IMR-90 (cell line): ENCODE measurements around the gene CD82. TPM values are rescaled to one million over a fixed set of nuclear protein-coding genes. Genes with fewer than 3 reads are reported as not detected.

ENCODE experiments used
- ATAC-seq: fragments of 200-7000 bp; cut with Tn5 transposase; 2 replicates; pipeline ENCODE4 v1.9.1; 2020; ENCODE audit warnings: low read depth, mild to moderate bottlenecking, moderate library complexity
- BruUV-seq: library from RNA; stranded (reverse); fragments of 400-500 nt; replicated peaks from 2 replicates; lab custom pipeline; 2021; lab: Mats Ljungman, UMichigan
- CTCF ChIA-PET: fragments of 300-600 bp; formaldehyde crosslinking; extraction: SDS; loops from one replicate; lab custom pipeline; 2021; ENCODE audit warnings: antibody characterized with exemption; lab: Yijun Ruan, JAX
- POLR2A ChIA-PET: fragments of 300-600 bp; sonication (Branson Sonifier 250); formaldehyde crosslinking; loops from one replicate; lab custom pipeline; 2022; ENCODE audit warnings: antibody characterized with exemption; ENCODE audit not compliant: unreplicated experiment; lab: Charles Lee
- DNase-seq: peaks from one replicate; pipeline ENCODE4 v3.0.0; 2013
- H2AFZ ChIP-seq: replicated peaks from 2 replicates; pipeline ENCODE3; 2013; ENCODE audit warnings: low read length, mild to moderate bottlenecking; ENCODE audit not compliant: poor library complexity
- H2AK5ac ChIP-seq: 2 replicates; pipeline ENCODE4 v1.6.1; 2013; ENCODE audit warnings: low read depth, low read length, inconsistent platforms
- H2AK9ac ChIP-seq: replicated peaks from 2 replicates; pipeline ENCODE3; 2013; ENCODE audit warnings: mild to moderate bottlenecking, low read depth, low read length, moderate library complexity; ENCODE audit not compliant: poor library complexity
- H2BK120ac ChIP-seq: 2 replicates; pipeline ENCODE4 v1.6.1; 2013; ENCODE audit warnings: low read depth, low read length, inconsistent platforms
- H2BK15ac ChIP-seq: 3 replicates; pipeline ENCODE4 v1.6.1; 2013; ENCODE audit warnings: low read depth, low read length, inconsistent platforms
- H2BK20ac ChIP-seq: 2 replicates; pipeline ENCODE4 v1.6.1; 2013; ENCODE audit warnings: low read depth, mild to moderate bottlenecking, inconsistent platforms, low read length, moderate library complexity
- H2BK5ac ChIP-seq: 2 replicates; pipeline ENCODE4 v1.6.1; 2013; ENCODE audit warnings: mild to moderate bottlenecking, low read depth, low read length, inconsistent platforms; ENCODE audit not compliant: poor library complexity, severe bottlenecking
- H3K14ac ChIP-seq: replicated peaks from 2 replicates; pipeline ENCODE4 v1.6.1; 2013; ENCODE audit warnings: low read depth, low read length, inconsistent platforms
- H3K18ac ChIP-seq: 2 replicates; pipeline ENCODE4 v1.6.1; 2013; ENCODE audit warnings: low read depth, low read length, control low read depth
- H3K23ac ChIP-seq: 2 replicates; pipeline ENCODE4 v1.6.1; 2013; ENCODE audit warnings: low read depth, low read length, inconsistent platforms
- H3K27ac ChIP-seq: 2 replicates; pipeline ENCODE4 v1.5.1; 2013; ENCODE audit warnings: mild to moderate bottlenecking, control low read depth, low read length; ENCODE audit not compliant: insufficient read depth
- H3K27me3 ChIP-seq: 2 replicates; pipeline ENCODE4 v1.6.1; 2013; ENCODE audit warnings: low read length; ENCODE audit not compliant: control insufficient read depth, insufficient read depth
- H3K36me3 ChIP-seq: 2 replicates; pipeline ENCODE4 v1.6.1; 2013; ENCODE audit warnings: low read length, mixed read lengths; ENCODE audit not compliant: control insufficient read depth, insufficient read depth
- H3K4ac ChIP-seq: 2 replicates; pipeline ENCODE4 v1.6.1; 2013; ENCODE audit warnings: low read depth, low read length, inconsistent platforms
- H3K4me1 ChIP-seq: 2 replicates; pipeline ENCODE4 v1.6.1; 2013; ENCODE audit warnings: low read length, mixed read lengths; ENCODE audit not compliant: control insufficient read depth, insufficient read depth
- H3K4me2 ChIP-seq: 2 replicates; pipeline ENCODE4 v1.6.1; 2013; ENCODE audit warnings: low read depth, mild to moderate bottlenecking, control low read depth, low read length, moderate library complexity
- H3K4me3 ChIP-seq: 2 replicates; pipeline ENCODE4 v1.5.1; 2013; ENCODE audit warnings: low read depth, mild to moderate bottlenecking, control low read depth, low read length, moderate library complexity; ENCODE audit not compliant: insufficient read depth
- H3K56ac ChIP-seq: 2 replicates; pipeline ENCODE4 v1.6.1; 2013; ENCODE audit warnings: low read length, inconsistent platforms; ENCODE audit not compliant: insufficient read depth; ENCODE audit errors: extremely low read depth
- H3K79me1 ChIP-seq, 2 experiments: 2 replicates each; pipeline ENCODE4 v1.6.1; 2013; ENCODE audit warnings: low read length in 2 of 2, inconsistent platforms in 1 of 2, low read depth in 1 of 2
- H3K9ac ChIP-seq: 2 replicates; pipeline ENCODE4 v1.6.1; 2013; ENCODE audit warnings: low read depth, low read length, control low read depth
- H3K9me1 ChIP-seq: 2 replicates; pipeline ENCODE4 v1.6.1; 2013; ENCODE audit warnings: low read length, inconsistent platforms; ENCODE audit not compliant: insufficient read depth
- H3K9me3 ChIP-seq: 2 replicates; pipeline ENCODE4 v1.6.1; 2013; ENCODE audit warnings: low read length; ENCODE audit not compliant: control insufficient read depth, insufficient read depth
- H4K20me1 ChIP-seq: 2 replicates; pipeline ENCODE4 v1.6.1; 2013; ENCODE audit warnings: low read length, inconsistent platforms; ENCODE audit not compliant: insufficient read depth
- H4K5ac ChIP-seq: 2 replicates; pipeline ENCODE4 v1.6.1; 2013; ENCODE audit warnings: mild to moderate bottlenecking, low read depth, low read length, control low read depth
- H4K8ac ChIP-seq, 2 experiments: 2 replicates each; pipeline ENCODE4 v1.6.1; 2013; ENCODE audit warnings: low read depth in 2 of 2, low read length in 2 of 2, control low read depth in 1 of 2, inconsistent platforms in 1 of 2
- H4K91ac ChIP-seq: 2 replicates; pipeline ENCODE4 v1.6.1; 2013; ENCODE audit warnings: low read depth, low read length, inconsistent platforms; ENCODE audit not compliant: insufficient read depth
- BHLHE40 ChIP-seq: fragments of 150-350 bp; IDR thresholded peaks from 2 replicates; pipeline ENCODE4 v1.6.1; 2016; ENCODE audit warnings: mild to moderate bottlenecking, low read depth, low read length
- CHD1 ChIP-seq: IDR thresholded peaks from 2 replicates; pipeline ENCODE4 v1.6.1; 2012; ENCODE audit warnings: low read depth, low read length, improper control_type of control experiment
- ELK1 ChIP-seq: fragments of 150-350 bp; IDR thresholded peaks from 2 replicates; pipeline ENCODE4 v1.6.1; 2016; ENCODE audit warnings: low read depth, mild to moderate bottlenecking, low read length, moderate library complexity, borderline replicate concordance
- FOS ChIP-seq: fragments of 150-350 bp; IDR thresholded peaks from 2 replicates; pipeline ENCODE4 v1.6.1; 2016; ENCODE audit warnings: low read depth, low read length
- MAFK ChIP-seq: IDR thresholded peaks from 2 replicates; pipeline ENCODE4 v1.6.1; 2012; ENCODE audit warnings: low read depth, low read length, improper control_type of control experiment
- MAZ ChIP-seq: IDR thresholded peaks from 2 replicates; pipeline ENCODE4 v1.6.1; 2012; ENCODE audit warnings: low read depth, mild to moderate bottlenecking, low read length, improper control_type of control experiment, moderate library complexity, borderline replicate concordance
- MXI1 ChIP-seq: IDR thresholded peaks from 2 replicates; pipeline ENCODE4 v1.6.1; 2012; ENCODE audit warnings: low read depth, mild to moderate bottlenecking, low read length, moderate library complexity, borderline replicate concordance
- RAD21 ChIP-seq: IDR thresholded peaks from 2 replicates; pipeline ENCODE4 v1.6.1; 2012; ENCODE audit warnings: low read length, improper control_type of control experiment
- RCOR1 ChIP-seq: IDR thresholded peaks from 2 replicates; pipeline ENCODE4 v1.6.1; 2012; ENCODE audit warnings: mild to moderate bottlenecking, low read length, improper control_type of control experiment; ENCODE audit not compliant: insufficient replicate concordance
- RFX5 ChIP-seq: IDR thresholded peaks from 2 replicates; pipeline ENCODE4 v1.8.0; 2012; ENCODE audit warnings: low read depth, mild to moderate bottlenecking, low read length, moderate library complexity
- USF2 ChIP-seq: fragments of 150-350 bp; IDR thresholded peaks from 2 replicates; pipeline ENCODE4 v1.6.1; 2017; ENCODE audit warnings: mild to moderate bottlenecking, antibody characterized with exemption, low read length, low read depth
- WGBS, 2 experiments: methylation state at CpG; one replicate each; pipeline versions ENCODE4 v1.1.5 to v1.1.7; 2013; ENCODE audit warnings: missing lambda C conversion rate in 2 of 2; ENCODE audit not compliant: insufficient read length in 1 of 2; ENCODE audit errors: extremely low coverage in 2 of 2; 5-methylcytosine and 5-hydroxymethylcytosine counted together
- dilution Hi-C: fragments of 300-500 bp; cut with HindIII; formaldehyde crosslinking; loops from one replicate; pipeline ENCODE4 v1.14.3; 2018; ENCODE audit warnings: low sequenced_read_pairs; ENCODE audit not compliant: unreplicated experiment
- in situ Hi-C: fragments of 300-500 bp; cut with MboI; formaldehyde crosslinking; loops from 3 replicates; pipeline ENCODE4 v1.14.3; 2019; ENCODE audit warnings: low sequenced_read_pairs, inconsistent platforms, mixed read lengths
- intact Hi-C: fragments of 100-400 bp; cut with micrococcal nuclease; formaldehyde crosslinking; loops from 2 replicates; pipeline ENCODE4 v1.10.0; 2022
- polyA plus RNA-seq, 3 experiments: library from polyadenylated mRNA; depleted of rRNA; stranded (reverse); fragments of >200 nt; gene quantifications; 2 replicates each; pipeline ENCODE4 v1.2.3, GENCODE V29; 2012; ENCODE audit warnings: low replicate concordance in 1 of 3
- total RNA-seq: library from RNA; depleted of rRNA; stranded (reverse); fragments of >200 nt; gene quantifications from 2 replicates; pipeline ENCODE4 v1.2.3, GENCODE V29; 2012

CD82 gene
- total and polyA plus RNA-seq, 2 of the 4 experiments (the other 2 are of a cell fraction) = 32.8 to 49.4 TPM

- peak overlapping the region; percentile 94 for H2BK5ac ChIP-seq
- peak overlapping the region; percentile 85 for H3K23ac ChIP-seq
- H4K91ac ChIP-seq = peak overlapping the region; percentile 92
- ATAC-seq = no peak
- H2BK15ac ChIP-seq = peak overlapping the region; percentile 67; the same call in 2 of the 3 replicates
- H2BK120ac ChIP-seq = peak overlapping the region; percentile 89
- in situ Hi-C loops (loop anchor here (5.0 to 25.0 kb wide), 2 partner anchors 44 to 1249 kb away; partner anchors contain the start of gene SLC35C1), dilution Hi-C loops (no loop called here), intact Hi-C loops (loop anchor here (2.0 to 10.0 kb wide), 4 partner anchors 45 to 201 kb away; partner anchors contain the start of gene TSPAN18)
- H3K79me1 ChIP-seq = peaks cover 14 to 32% of the 10 kb centered on the region in 2 experiments
- peaks cover 25% of the 10 kb centered on the region for H3K9me1 ChIP-seq
- no peaks in the 10 kb centered on the region for H3K27me3 ChIP-seq
- DNase-seq = peak; percentile 81
- TF ChIP-seq ELK1 (no peak), RFX5 (no peak), RCOR1 (no peak), FOS (no peak), RAD21 (no peak), MAFK (no peak), BHLHE40 (no peak), USF2 (no peak), CHD1 (no peak), MAZ (no peak), MXI1 (no peak)
- H2AFZ ChIP-seq = no peak overlapping the region
- peak overlapping the region; percentile 55; the same call in 1 of the 2 replicates for H3K4me2 ChIP-seq
- peak overlapping the region; percentile 31; the same call in 1 of the 2 replicates for H4K5ac ChIP-seq
- peak overlapping the region; percentile 83; the same call in 1 of the 2 replicates for H3K14ac ChIP-seq
- ChIA-PET POLR2A (interaction anchor here (0.6 kb wide), 1 partner anchor 468 kb away, joined by 3 read pairs; the partner anchor contains the start of gene EXT2), CTCF (interaction anchor here (1.2 kb wide), 2 partner anchors 33 to 53 kb away, joined by 5 read pairs; no protein-coding TSS in a partner anchor)
- H3K4me3 ChIP-seq = no peak overlapping the region
- H3K56ac ChIP-seq = no peak overlapping the region
- no CpG with 5 or more reads among the region's 6 CpGs for WGBS, 2 experiments
- peak overlapping the region; percentile 90; the same call in 1 of the 2 replicates for H2AK5ac ChIP-seq
- peak overlapping the region; percentile 93 for H3K4ac ChIP-seq
- no peaks in the 10 kb centered on the region for H4K20me1 ChIP-seq
- H3K27ac ChIP-seq = peak overlapping the region; percentile 93; the same call in 1 of the 2 replicates
- peak overlapping the region; percentile 70 to 89; a peak in 3 of 4 replicates for H4K8ac ChIP-seq
- no peaks in the 10 kb centered on the region for H3K36me3 ChIP-seq
- H3K4me1 ChIP-seq = peaks cover 32% of the 10 kb centered on the region
- BruUV-seq = no TSS peak
- peak overlapping the region; percentile 15 for H2AK9ac ChIP-seq
- no peak overlapping the region for H3K9ac ChIP-seq
- H3K18ac ChIP-seq = peak overlapping the region; percentile 58; the same call in 1 of the 2 replicates
- no peaks in the 10 kb centered on the region for H3K9me3 ChIP-seq
- H2BK20ac ChIP-seq = peak overlapping the region; percentile 75
These were observed 1.8 kb upstream of the CD82 start for GRCh38 chr11:44563711-44564110.
